Thoracic aorta (tissue), 2 donors: ENCODE results near the gene B4GALT5. TPM values are rescaled to one million over a fixed set of nuclear protein-coding genes. Genes with fewer than 3 reads are reported as not detected.
"Not testable (repeated sequence)": the region's sequence is repeated elsewhere in the genome, so short reads cannot be mapped to it uniquely, and the experiment has no call there.

Experiments used
- ATAC-seq: fragments of 150-250 bp; one replicate; pipeline ENCODE4 v1.8.0; 2017; ENCODE audit warnings: low read depth; ENCODE audit not compliant: insufficient number of reproducible peaks, low FRiP score
- DNase-seq: peaks from one replicate; pipeline ENCODE4 v3.0.0-alpha.2; 2020; ENCODE audit warnings: low spot score
- H3K27ac ChIP-seq, 2 donors: fragments of 200-600 bp; sonication (generic); 1 replicate in 1 of 2; 2 replicates in 1 of 2; pipeline ENCODE4 v1.5.1; 2016; ENCODE audit warnings: mild to moderate bottlenecking in 2 of 2, moderate library complexity in 2 of 2
- H3K27me3 ChIP-seq: fragments of 200-600 bp; sonication (generic); replicated peaks from 2 replicates; pipeline ENCODE4 v1.6.0; 2016; ENCODE audit warnings: mild to moderate bottlenecking; ENCODE audit not compliant: insufficient read depth
- H3K36me3 ChIP-seq: fragments of 200-600 bp; sonication (generic); one replicate; pipeline ENCODE4 v1.5.1; 2016
- H3K4me1 ChIP-seq, 2 donors: fragments of 200-600 bp; sonication (generic); 1 replicate in 1 of 2; 2 replicates in 1 of 2; pipeline versions ENCODE4 v1.5.1 to v1.6.0; 2016; ENCODE audit warnings: low read depth in 2 of 2, mild to moderate bottlenecking in 1 of 2; ENCODE audit not compliant: control insufficient read depth in 1 of 2
- H3K4me3 ChIP-seq: fragments of 200-600 bp; sonication (generic); 2 replicates; pipeline ENCODE4 v1.5.1; 2016; ENCODE audit warnings: mild to moderate bottlenecking
- H3K9me3 ChIP-seq: fragments of 200-600 bp; sonication (generic); 2 replicates; pipeline ENCODE4 v1.5.1; 2016
- total RNA-seq, 2 donors: library from RNA; depleted of rRNA; stranded (reverse); fragments of >200 nt; gene quantifications; one replicate each; pipeline versions ENCODE4 v1.1.0 to v1.2.3, GENCODE V29; 2016
- TF ChIP-seq, protein P1 (sequence below): fragments of 200-600 bp; sonication (generic); IDR thresholded peaks from one replicate; pipeline ENCODE4 v1.5.1; 2019; ENCODE audit warnings: antibody characterized with exemption

The B4GALT5 gene
- total RNA-seq, 2 donors from 2014 or later = 15.7 to 45.3 TPM

DNA sequence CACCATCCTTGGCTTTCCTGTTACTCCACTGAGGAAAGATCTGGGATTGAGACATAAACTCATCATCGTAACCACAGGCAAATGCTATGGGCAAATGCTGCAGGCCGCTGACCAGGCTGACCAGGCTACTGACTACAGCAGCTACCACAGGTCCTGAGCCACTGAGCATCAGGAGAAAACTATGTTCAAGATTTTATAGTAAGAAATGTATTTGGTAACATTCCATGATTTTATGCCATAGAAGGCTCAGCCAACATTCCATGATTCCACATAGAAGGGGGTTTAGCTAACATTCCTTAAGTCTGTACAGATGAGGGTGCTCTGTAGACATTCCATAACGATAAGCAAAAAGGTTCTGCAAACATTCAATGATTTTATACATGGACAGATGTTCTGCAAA lies 16.1 kb upstream of the B4GALT5 start:
- no peaks in the 10 kb centered on the region for H3K36me3 ChIP-seq
- TF ChIP-seq, protein P1, sequence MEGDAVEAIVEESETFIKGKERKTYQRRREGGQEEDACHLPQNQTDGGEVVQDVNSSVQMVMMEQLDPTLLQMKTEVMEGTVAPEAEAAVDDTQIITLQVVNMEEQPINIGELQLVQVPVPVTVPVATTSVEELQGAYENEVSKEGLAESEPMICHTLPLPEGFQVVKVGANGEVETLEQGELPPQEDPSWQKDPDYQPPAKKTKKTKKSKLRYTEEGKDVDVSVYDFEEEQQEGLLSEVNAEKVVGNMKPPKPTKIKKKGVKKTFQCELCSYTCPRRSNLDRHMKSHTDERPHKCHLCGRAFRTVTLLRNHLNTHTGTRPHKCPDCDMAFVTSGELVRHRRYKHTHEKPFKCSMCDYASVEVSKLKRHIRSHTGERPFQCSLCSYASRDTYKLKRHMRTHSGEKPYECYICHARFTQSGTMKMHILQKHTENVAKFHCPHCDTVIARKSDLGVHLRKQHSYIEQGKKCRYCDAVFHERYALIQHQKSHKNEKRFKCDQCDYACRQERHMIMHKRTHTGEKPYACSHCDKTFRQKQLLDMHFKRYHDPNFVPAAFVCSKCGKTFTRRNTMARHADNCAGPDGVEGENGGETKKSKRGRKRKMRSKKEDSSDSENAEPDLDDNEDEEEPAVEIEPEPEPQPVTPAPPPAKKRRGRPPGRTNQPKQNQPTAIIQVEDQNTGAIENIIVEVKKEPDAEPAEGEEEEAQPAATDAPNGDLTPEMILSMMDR = no peak
- H3K4me1 ChIP-seq = no peaks in the 10 kb centered on the region
- H3K4me3 ChIP-seq = no peak overlapping the region
- no peaks in the 10 kb centered on the region for H3K9me3 ChIP-seq
- ATAC-seq (no peak), DNase-seq (no peak)
- no peak overlapping the region for H3K27ac ChIP-seq
- H3K27me3 ChIP-seq = no peaks in the 10 kb centered on the region

DNA sequence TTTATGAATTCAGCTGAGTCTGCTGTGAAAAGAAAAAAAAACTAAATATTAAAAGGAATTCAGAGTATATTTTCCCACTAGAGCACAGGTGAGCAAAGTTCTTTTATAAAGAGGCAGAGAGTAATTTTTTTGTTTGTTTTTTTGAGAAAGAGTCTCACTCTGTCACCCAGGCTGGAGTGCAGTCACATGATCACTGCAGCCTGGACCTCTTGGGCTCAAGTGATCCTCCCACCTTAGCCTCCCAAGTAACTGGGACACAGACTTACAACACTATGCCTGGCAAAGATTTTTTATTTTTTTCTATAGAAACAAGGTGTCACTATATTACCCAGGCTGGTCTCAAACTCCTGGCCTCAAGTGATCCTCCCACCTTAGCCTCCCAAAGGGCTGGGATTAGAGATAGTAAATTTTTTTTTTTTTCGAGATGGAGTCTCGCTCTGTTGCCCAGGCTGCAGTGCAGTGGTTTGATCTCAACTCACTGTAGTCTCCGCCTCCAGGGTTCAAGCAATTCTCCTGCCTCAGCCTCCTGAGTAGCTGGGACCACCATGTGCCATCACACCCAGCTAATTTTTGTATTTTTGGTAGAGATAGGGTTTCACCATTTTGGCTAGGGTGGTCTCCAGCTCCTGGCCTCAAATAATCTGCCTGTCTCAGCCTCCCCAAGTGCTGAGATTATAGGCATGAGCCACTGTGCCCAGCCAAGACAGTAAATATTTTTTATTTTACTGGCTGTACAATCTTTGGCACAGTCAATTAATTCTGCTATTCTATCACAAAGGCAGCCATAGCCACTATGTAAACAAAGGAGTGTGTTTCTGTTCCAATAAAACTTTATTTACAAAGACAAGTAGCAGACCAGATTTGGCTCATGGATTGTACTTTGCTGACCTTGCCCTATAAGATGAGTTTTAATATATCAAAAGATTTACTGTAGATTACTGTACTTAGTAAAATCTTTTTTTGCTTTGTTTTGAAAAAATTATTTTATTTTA lies 14.5 kb upstream of the B4GALT5 start:
- Histone ChIP-seq H3K36me3 (no peaks in the 10 kb centered on the region), H3K27ac (no peak overlapping the region), H3K9me3 (no peaks in the 10 kb centered on the region), H3K27me3 (no peaks in the 10 kb centered on the region), H3K4me3 (no peak overlapping the region), H3K4me1 (no peaks in the 10 kb centered on the region)
- no peak for ATAC-seq
- no peak for DNase-seq
- TF ChIP-seq, protein P1 = no peak

- ATAC-seq = no peak
- Histone ChIP-seq H3K27ac (no peak overlapping the region), H3K36me3 (no peaks in the 10 kb centered on the region), H3K9me3 (no peaks in the 10 kb centered on the region), H3K4me3 (no peak overlapping the region), H3K27me3 (no peaks in the 10 kb centered on the region), H3K4me1 (no peaks in the 10 kb centered on the region)
- no peak for DNase-seq
- TF ChIP-seq, protein P1 = no peak
Measured at GRCh38 chr20:49727478-49727877, 13.8 kb upstream of the B4GALT5 start.

- Histone ChIP-seq H3K27ac (no peak overlapping the region), H3K27me3 (no peaks in the 10 kb centered on the region), H3K36me3 (no peaks in the 10 kb centered on the region), H3K4me1 (no peaks in the 10 kb centered on the region), H3K4me3 (no peak overlapping the region), H3K9me3 (no peaks in the 10 kb centered on the region)
- ATAC-seq = no peak
- no peak for DNase-seq
- TF ChIP-seq, protein P1 = no peak
Measured at GRCh38 chr20:49725694-49726093, 12.0 kb upstream of the B4GALT5 start.

DNA sequence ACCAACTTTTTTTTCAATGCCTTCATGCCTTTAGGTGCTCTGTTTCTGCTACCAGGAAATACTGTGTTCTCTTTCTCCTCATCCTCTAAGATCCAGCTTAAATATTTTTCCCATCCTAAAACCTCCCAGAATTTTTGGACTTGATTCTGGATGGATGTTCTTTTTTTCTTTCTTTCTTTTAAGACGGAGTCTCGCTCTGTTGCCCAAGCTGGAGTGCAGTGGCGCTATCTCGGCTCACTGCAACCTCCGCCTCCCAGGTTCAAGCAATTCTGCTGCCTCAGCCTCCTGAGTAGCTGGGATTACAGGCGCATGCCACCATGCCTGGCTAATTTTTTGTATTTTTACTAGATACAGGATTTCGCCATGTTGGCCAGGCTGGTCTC lies 11.5 kb upstream of the B4GALT5 start:
- not testable (repeated sequence) for DNase-seq, H3K27me3 ChIP-seq, H3K36me3 ChIP-seq, H3K4me3 ChIP-seq, H3K9me3 ChIP-seq, H3K4me1 ChIP-seq, ATAC-seq
- peak overlapping the region in 1 of 2 donors; percentile 11 for H3K27ac ChIP-seq
